K562 (cell line): ENCODE measurements around the gene WDR54. TPM values are rescaled to one million over a fixed set of nuclear protein-coding genes. Genes with fewer than 3 reads are reported as not detected.

Experiments
- ATAC-seq: fragments of 200-7000 bp; cut with Tn5 transposase; 3 replicates; pipeline ENCODE4 v1.9.1; 2020; ENCODE audit warnings: moderate library complexity
- BruUV-seq: library from RNA; stranded (reverse); fragments of 400-500 nt; replicated peaks from 2 replicates; lab custom pipeline; 2021; lab: Mats Ljungman, UMichigan
- CTCF ChIA-PET: fragments of 300-600 bp; formaldehyde crosslinking; extraction: SDS; loops from one replicate; lab custom pipeline; 2021; ENCODE audit warnings: low intra/inter-chr PET ratio; lab: Yijun Ruan, JAX
- POLR2A ChIA-PET: fragments of 300-600, 350-650 bp; sonication (Branson Sonifier 250); formaldehyde crosslinking; extraction: SDS; loops from one replicate; lab custom pipeline; 2021; ENCODE audit warnings: antibody characterized with exemption, inconsistent platforms; lab: Yijun Ruan, JAX
- DNase-seq, 4 experiments: peaks; one replicate each; pipeline versions ENCODE4 v3.0.0 to v3.0.0-alpha.2; 2011 to 2018; ENCODE audit warnings: low spot score in 3 of 4, mixed read lengths in 3 of 4; ENCODE audit errors: extremely low read depth in 1 of 4
- FAIRE-seq: peaks from 2 replicates; lab custom pipeline; 2011; peaks lifted over from hg19 to GRCh38; lab: Jason Lieb, UNC
- H2AFZ ChIP-seq: 2 replicates; pipeline ENCODE4 v1.6.0; 2011; ENCODE audit warnings: low read depth, low read length, control low read depth, inconsistent platforms
- H3K27ac ChIP-seq: fragments of 200-600 bp; 3 replicates; pipeline ENCODE4 v1.8.0; 2011; ENCODE audit warnings: low read depth, mild to moderate bottlenecking, control low read depth, inconsistent platforms, low read length, moderate library complexity, mixed read lengths; ENCODE audit errors: extremely low read depth
- H3K27me3 ChIP-seq, 2 experiments: fragments of 300-600 bp in 1 of 2; 2 replicates in 1 of 2; 3 replicates in 1 of 2; pipeline versions ENCODE4 v1.6.0 to v1.8.0; 2011; ENCODE audit warnings: inconsistent platforms in 2 of 2, low read length in 2 of 2, mild to moderate bottlenecking in 1 of 2, mixed read lengths in 1 of 2, moderate library complexity in 1 of 2; ENCODE audit not compliant: control insufficient read depth in 2 of 2, insufficient read depth in 2 of 2
- H3K36me3 ChIP-seq: fragments of 300-600 bp; 3 replicates; pipeline ENCODE4 v1.8.0; 2011; ENCODE audit warnings: mild to moderate bottlenecking, low read length, inconsistent platforms; ENCODE audit not compliant: control insufficient read depth, insufficient read depth
- H3K4me1 ChIP-seq, 2 experiments: fragments of 200-600 bp in 1 of 2; replicated peaks in 1 of 2; 2 replicates in 1 of 2; 3 replicates in 1 of 2; pipeline versions ENCODE4 v1.5.1 to v1.8.0; 2011; ENCODE audit warnings: inconsistent platforms in 2 of 2, low read length in 2 of 2, mild to moderate bottlenecking in 1 of 2, mixed read lengths in 1 of 2, moderate library complexity in 1 of 2; ENCODE audit not compliant: control insufficient read depth in 2 of 2, insufficient read depth in 2 of 2
- H3K4me2 ChIP-seq: 2 replicates; pipeline ENCODE4 v1.6.1; 2011; ENCODE audit warnings: low read length, control low read depth, inconsistent platforms, mixed read lengths; ENCODE audit not compliant: insufficient read depth
- H3K4me3 ChIP-seq: fragments of 200-600 bp; sonication (generic), shearing (Covaris generic); 2 replicates; pipeline ENCODE4 v1.5.1; 2016; ENCODE audit warnings: control low read depth, inconsistent platforms
- H3K79me2 ChIP-seq: fragments of 200-600 bp; 3 replicates; pipeline ENCODE4 v1.8.0; 2011; ENCODE audit warnings: low read length, inconsistent platforms; ENCODE audit not compliant: control insufficient read depth, insufficient read depth
- H3K9ac ChIP-seq, 2 experiments: 2 replicates each; pipeline versions ENCODE4 v1.6.0 to v1.6.1; 2011; ENCODE audit warnings: low read depth in 2 of 2, low read length in 2 of 2, control low read depth in 1 of 2, inconsistent platforms in 1 of 2, mild to moderate bottlenecking in 1 of 2, mixed read lengths in 1 of 2; ENCODE audit not compliant: insufficient read depth in 1 of 2
- H3K9me1 ChIP-seq: one replicate; pipeline ENCODE4 v1.6.0; 2011; ENCODE audit warnings: inconsistent platforms, mild to moderate bottlenecking, low read length, moderate library complexity; ENCODE audit not compliant: control insufficient read depth, insufficient read depth
- H3K9me3 ChIP-seq: replicated peaks from 2 replicates; pipeline ENCODE4 v1.5.1; 2011; ENCODE audit warnings: low read depth, low read length, inconsistent platforms; ENCODE audit not compliant: control insufficient read depth, insufficient read depth
- H4K20me1 ChIP-seq: replicated peaks from 2 replicates; pipeline ENCODE4 v1.6.1; 2011; ENCODE audit warnings: low read length, inconsistent platforms, mixed read lengths; ENCODE audit not compliant: control insufficient read depth, insufficient read depth
- ARID3B ChIP-seq: fragments of 250-450 bp; sonication (Bioruptor Pico); IDR thresholded peaks from 2 replicates; pipeline ENCODE4 v1.4.0; 2020; ENCODE audit warnings: borderline replicate concordance
- ETV1 ChIP-seq: fragments of 450-650 bp; conservative IDR thresholded peaks from 2 replicates; pipeline ENCODE4 v1.6.1; 2016; ENCODE audit warnings: missing genetic modification characterization, control low read depth, low read depth, missing compliant biosample characterization
- HDGF ChIP-seq: fragments of 450-650 bp; IDR thresholded peaks from 2 replicates; pipeline ENCODE4 v1.6.1; 2016
- NCOA6 ChIP-seq: fragments of 450-650 bp; IDR thresholded peaks from 2 replicates; pipeline ENCODE4 v1.6.1; 2017; ENCODE audit warnings: mild to moderate bottlenecking
- TCF7L2 ChIP-seq: fragments of 150-350 bp; IDR thresholded peaks from 2 replicates; pipeline ENCODE4 v1.6.1; 2016; ENCODE audit warnings: low read depth, mild to moderate bottlenecking, low read length, moderate library complexity
- USF1 ChIP-seq: sonication (generic); formaldehyde crosslinking; IDR thresholded peaks from 2 replicates; pipeline ENCODE4 v1.9.0; 2022; ENCODE audit warnings: mild to moderate bottlenecking, missing genetic modification reagents
- YY1 ChIP-seq, 3 experiments: IDR thresholded peaks; 2 replicates each; pipeline ENCODE4 v1.6.1; 2011; ENCODE audit warnings: low read length in 2 of 3, mild to moderate bottlenecking in 2 of 3, moderate library complexity in 2 of 3, borderline replicate concordance in 1 of 3, control low read depth in 1 of 3, low read depth in 1 of 3; ENCODE audit not compliant: insufficient read depth in 3 of 3, insufficient replicate concordance in 2 of 3, control insufficient read depth in 1 of 3, insufficient read length in 1 of 3; ENCODE audit errors: extremely low read depth in 1 of 3
- ZFX ChIP-seq: sonication (generic); formaldehyde crosslinking; IDR thresholded peaks from 2 replicates; pipeline ENCODE4 v1.8.0; 2022; ENCODE audit warnings: mild to moderate bottlenecking, missing genetic modification reagents, moderate library complexity
- ZNF197 ChIP-seq: fragments of 200-800 bp; sonication (Bioruptor generic); IDR thresholded peaks from 2 replicates; pipeline ENCODE4 v1.6.1; 2016; ENCODE audit warnings: low read depth, missing genetic modification characterization, missing compliant biosample characterization
- ZNF445 ChIP-seq: fragments of 250-450 bp; sonication (Bioruptor Pico); IDR thresholded peaks from 2 replicates; pipeline ENCODE4 v1.4.0; 2020; ENCODE audit warnings: low read depth, mild to moderate bottlenecking, moderate library complexity
- ZNF609 ChIP-seq: sonication (generic); formaldehyde crosslinking; IDR thresholded peaks from 2 replicates; pipeline ENCODE4 v1.8.1; 2023; ENCODE audit warnings: missing genetic modification reagents, mild to moderate bottlenecking, borderline replicate concordance
- WGBS: fragments of 100-300 bp; shearing (Covaris generic); methylation state at CpG from one replicate; pipeline ENCODE4 v1.1.6; 2016; ENCODE audit warnings: low coverage, mixed read lengths; ENCODE audit not compliant: insufficient coverage; ENCODE audit errors: missing lambda C conversion rate; 5-methylcytosine and 5-hydroxymethylcytosine counted together
- in situ Hi-C: fragments of 300-500 bp; cut with MboI; formaldehyde crosslinking; loops from 4 replicates; pipeline ENCODE4 v1.15.0; 2018; ENCODE audit warnings: inconsistent platforms, mixed read lengths
- intact Hi-C: fragments of 100-400 bp; cut with micrococcal nuclease; formaldehyde crosslinking; loops from 2 replicates; pipeline ENCODE4 v1.14.2; 2022
- polyA plus RNA-seq, 8 experiments: library from polyadenylated mRNA; depleted of rRNA in 4 of 8; stranded (reverse) in 5 of 8; unstranded in 3 of 8; fragments of >200 nt; fragmentation: Nextera tagmentation in 2 of 8; fragmentation: Illumina TruSeq in 1 of 8; extraction: Ambion mirVana in 2 of 8; extraction: Trizol in 1 of 8; gene quantifications; 2 replicates each; pipeline versions ENCODE4 v1.2.1 to v1.2.3, GENCODE V29; 2011 to 2014; ENCODE audit warnings: inconsistent platforms in 1 of 8, missing spikeins in 1 of 8
- total RNA-seq, 7 experiments: library from RNA; depleted of rRNA in 6 of 7; stranded (reverse); fragments of >200 nt in 6 of 7; fragmentation: Illumina TruSeq in 2 of 7; extraction: Trizol in 2 of 7; gene quantifications; 2 replicates each; pipeline versions ENCODE4 v1.2.1 to v1.2.3, GENCODE V29; 2011 to 2021; ENCODE audit warnings: low replicate concordance in 1 of 7

WDR54 gene
- total and polyA plus RNA-seq, 9 of the 15 experiments (the other 6 are each of a cell fraction or from before 2014, with no cell fraction given): 5.2 to 15.2 (median 7.4) TPM

- TF ChIP-seq ETV1 (tag) (peak; percentile 33; the same call in 1 of the 2 replicates), ZNF197 (CRISPR knock-in tag) (no peak), NCOA6 (peak; percentile 68), ZFX (peak; percentile 30; the same call in 1 of the 2 replicates), YY1 (IDR thresholded peaks at IDR 0.05; ENCODE audit: borderline replicate concordance in 1 of 3, control insufficient read depth in 1 of 3, extremely low read depth in 1 of 3, insufficient read depth in 3 of 3, insufficient read length in 1 of 3, insufficient replicate concordance in 2 of 3, low read depth in 1 of 3, low read length in 2 of 3) (peak in 1 of 3 experiments; percentile 9), USF1 (CRISPR knock-in tag) (no peak)
- TF ChIP-seq, all 486 proteins: peak for 62
Observed at GRCh38 chr2:74421221-74421870, at the start of gene WDR54, which contains the start of gene C2orf81 (continued).

GRCh38 chr2:74372674-74373073, 48.9 kb upstream of the WDR54 start:
- no peaks in the 10 kb centered on the region for H3K9me1 ChIP-seq
- no peak for DNase-seq
- no peaks in the 10 kb centered on the region for H3K27me3 ChIP-seq
- intact Hi-C loops: no loop called here
- no peak overlapping the region; the same call in 1 of the 2 replicates for H3K4me2 ChIP-seq
- no peaks in the 10 kb centered on the region for H3K9me3 ChIP-seq
- H3K9ac ChIP-seq: peak overlapping the region in 1 of 2 experiments; percentile 54; a peak in 1 of 4 replicates
- in situ Hi-C loops: no loop called here
- peaks cover 4 to 15% of the 10 kb centered on the region in 2 experiments; a peak in 3 of 5 replicates for H3K4me1 ChIP-seq
- CTCF ChIA-PET: no interaction called here
- H3K79me2 ChIP-seq: no peaks in the 10 kb centered on the region
- no peak overlapping the region for H3K27ac ChIP-seq
- H3K4me3 ChIP-seq: no peak overlapping the region
- BruUV-seq: no TSS peak
- peaks cover 43% of the 10 kb centered on the region; the same call in 2 of the 3 replicates for H3K36me3 ChIP-seq
- ATAC-seq: no peak
- FAIRE-seq: no peak
- no peaks in the 10 kb centered on the region; the same call in 1 of the 2 replicates for H4K20me1 ChIP-seq
- POLR2A ChIA-PET: no interaction called here
- 54% methylated on average over 6 of the region's 6 CpGs for WGBS
- no peak overlapping the region for H2AFZ ChIP-seq
- TF ChIP-seq ZNF609 (CRISPR knock-in tag) (no peak), ARID3B (CRISPR knock-in tag) (no peak), ZNF445 (CRISPR knock-in tag) (no peak), HDGF (no peak), TCF7L2 (no peak)
